H1 (cell line): ENCODE data around the gene CBLN1. TPM values are rescaled to one million over a fixed set of nuclear protein-coding genes. Genes with fewer than 3 reads are reported as not detected.

Experiments
- CTCF ChIA-PET: fragments of 300-600 bp; sonication (Branson Sonifier 250); formaldehyde crosslinking; loops from one replicate; lab custom pipeline; 2021; ENCODE audit not compliant: partially characterized antibody; lab: Charles Lee
- POLR2A ChIA-PET: fragments of 300-600 bp; sonication (Branson Sonifier 250); formaldehyde crosslinking; loops from one replicate; lab custom pipeline; 2021; ENCODE audit warnings: inconsistent platforms; ENCODE audit not compliant: partially characterized antibody; lab: Charles Lee
- DNase-seq, 2 experiments: peaks; one replicate each; pipeline versions ENCODE4 v3.0.0 to v3.0.0-alpha.2; 2010 to 2022; ENCODE audit warnings: low spot score in 2 of 2, low read depth in 1 of 2, mixed read lengths in 1 of 2
- FAIRE-seq: peaks from 2 replicates; lab custom pipeline; 2011; peaks lifted over from hg19 to GRCh38; lab: Jason Lieb, UNC
- H2AFZ ChIP-seq: 2 replicates; pipeline ENCODE4 v1.8.1; 2012; ENCODE audit warnings: low read length, inconsistent platforms
- H2AK5ac ChIP-seq: 2 replicates; pipeline ENCODE4 v1.6.1; 2013; ENCODE audit warnings: low read depth, low read length
- H2BK120ac ChIP-seq: replicated peaks from 2 replicates; pipeline ENCODE3; 2013; ENCODE audit warnings: low read depth, low read length, inconsistent platforms
- H2BK12ac ChIP-seq: 2 replicates; pipeline ENCODE4 v1.6.1; 2013; ENCODE audit warnings: low read depth, low read length
- H2BK15ac ChIP-seq: 2 replicates; pipeline ENCODE4 v1.6.1; 2013; ENCODE audit warnings: low read length
- H2BK20ac ChIP-seq: 2 replicates; pipeline ENCODE4 v1.6.1; 2013; ENCODE audit warnings: low read length
- H2BK5ac ChIP-seq: 2 replicates; pipeline ENCODE4 v1.6.1; 2013; ENCODE audit warnings: low read depth, low read length
- H3K14ac ChIP-seq: 2 replicates; pipeline ENCODE4 v1.6.1; 2013; ENCODE audit warnings: inconsistent platforms; ENCODE audit not compliant: insufficient read length
- H3K18ac ChIP-seq: 2 replicates; pipeline ENCODE4 v1.6.1; 2013; ENCODE audit warnings: low read length; ENCODE audit errors: extremely low read depth
- H3K23ac ChIP-seq: 2 replicates; pipeline ENCODE4 v1.6.1; 2013; ENCODE audit warnings: inconsistent platforms; ENCODE audit not compliant: insufficient read length
- H3K23me2 ChIP-seq: 2 replicates; pipeline ENCODE4 v1.6.1; 2013; ENCODE audit warnings: low read depth, low read length
- H3K27ac ChIP-seq: 2 replicates; pipeline ENCODE4 v1.6.1; 2011; ENCODE audit warnings: low read depth, low read length, inconsistent platforms
- H3K27me3 ChIP-seq, 4 experiments: replicated peaks in 1 of 4; 1 replicate in 1 of 4; 2 replicates in 3 of 4; pipeline versions ENCODE4 v1.6.1 to v1.8.1; 2011 to 2013; ENCODE audit warnings: low read length in 3 of 4, mild to moderate bottlenecking in 3 of 4, inconsistent platforms in 2 of 4, mixed read lengths in 2 of 4, moderate library complexity in 1 of 4; ENCODE audit not compliant: control insufficient read depth in 3 of 4, insufficient read depth in 3 of 4; ENCODE audit errors: extremely low read depth in 1 of 4
- H3K36me3 ChIP-seq, 4 experiments: 2 replicates each; pipeline versions ENCODE4 v1.6.1 to v1.8.1; 2011 to 2013; ENCODE audit warnings: mild to moderate bottlenecking in 4 of 4, low read length in 3 of 4, moderate library complexity in 2 of 4, control low read depth in 1 of 4, inconsistent platforms in 1 of 4; ENCODE audit not compliant: insufficient read depth in 4 of 4, control insufficient read depth in 2 of 4
- H3K4ac ChIP-seq: replicated peaks from 2 replicates; pipeline ENCODE3; 2013; ENCODE audit warnings: low read length, low read depth, mixed read lengths, inconsistent platforms; ENCODE audit not compliant: insufficient read length
- H3K4me1 ChIP-seq, 4 experiments: replicated peaks in 1 of 4; 1 replicate in 1 of 4; 2 replicates in 3 of 4; pipeline versions ENCODE4 v1.6.1 to v1.8.1; 2011 to 2013; ENCODE audit warnings: low read length in 3 of 4, inconsistent platforms in 2 of 4, mixed read lengths in 1 of 4; ENCODE audit not compliant: insufficient read depth in 4 of 4, control insufficient read depth in 3 of 4
- H3K4me2 ChIP-seq, 2 experiments: 2 replicates each; pipeline versions ENCODE4 v1.6.1 to v1.8.1; 2011 to 2013; ENCODE audit warnings: low read depth in 2 of 2, low read length in 2 of 2, control low read depth in 1 of 2, inconsistent platforms in 1 of 2, mild to moderate bottlenecking in 1 of 2; ENCODE audit not compliant: insufficient read depth in 1 of 2
- H3K4me3 ChIP-seq, 4 experiments: fragments of 200-600, 300-600 bp in 1 of 4; sonication (generic), shearing (Covaris generic), sonication (Bioruptor Twin) in 1 of 4; 2 replicates each; pipeline versions ENCODE4 v1.5.1 to v1.8.1; 2011 to 2016; ENCODE audit warnings: low read length in 4 of 4, low read depth in 3 of 4, control low read depth in 2 of 4, inconsistent platforms in 2 of 4, mild to moderate bottlenecking in 2 of 4, mixed read lengths in 1 of 4, moderate library complexity in 1 of 4; ENCODE audit not compliant: insufficient read depth in 2 of 4; ENCODE audit errors: extremely low read depth in 1 of 4
- H3K56ac ChIP-seq: replicated peaks from 2 replicates; pipeline ENCODE3; 2013; ENCODE audit warnings: low read depth, mild to moderate bottlenecking, mixed read lengths, low read length, inconsistent platforms; ENCODE audit not compliant: insufficient read length
- H3K79me1 ChIP-seq: 2 replicates; pipeline ENCODE4 v1.6.1; 2013; ENCODE audit warnings: low read depth, low read length, control low read depth
- H3K79me2 ChIP-seq, 2 experiments: 2 replicates each; pipeline versions ENCODE4 v1.6.1 to v1.8.1; 2012 to 2013; ENCODE audit warnings: low read length in 2 of 2, mild to moderate bottlenecking in 2 of 2, inconsistent platforms in 1 of 2; ENCODE audit not compliant: insufficient read depth in 2 of 2, control insufficient read depth in 1 of 2
- H3K9ac ChIP-seq, 4 experiments: replicated peaks in 1 of 4; 1 replicate in 1 of 4; 2 replicates in 3 of 4; pipeline versions ENCODE4 v1.6.1 to v1.8.1; 2011 to 2013; ENCODE audit warnings: low read depth in 3 of 4, low read length in 3 of 4, control low read depth in 2 of 4, mild to moderate bottlenecking in 2 of 4, moderate library complexity in 2 of 4, inconsistent platforms in 1 of 4; ENCODE audit errors: extremely low read depth in 1 of 4
- H3K9me3 ChIP-seq, 2 experiments: 2 replicates each; pipeline versions ENCODE4 v1.6.1 to v1.8.1; 2012 to 2013; ENCODE audit warnings: mild to moderate bottlenecking in 2 of 2, moderate library complexity in 2 of 2, control low read depth in 1 of 2, inconsistent platforms in 1 of 2, low read depth in 1 of 2, low read length in 1 of 2, mixed read lengths in 1 of 2; ENCODE audit not compliant: insufficient read depth in 2 of 2
- H4K20me1 ChIP-seq, 2 experiments: replicated peaks in 1 of 2; 2 replicates each; pipeline versions ENCODE3 to v1.8.1; 2011 to 2013; ENCODE audit warnings: inconsistent platforms in 2 of 2, low read length in 2 of 2, mild to moderate bottlenecking in 1 of 2; ENCODE audit not compliant: insufficient read depth in 2 of 2, control insufficient read depth in 1 of 2
- H4K5ac ChIP-seq: 2 replicates; pipeline ENCODE4 v1.6.1; 2013; ENCODE audit warnings: low read length, low read depth, mixed read lengths, inconsistent platforms; ENCODE audit not compliant: insufficient read length
- H4K8ac ChIP-seq: 2 replicates; pipeline ENCODE4 v1.8.0; 2013; ENCODE audit warnings: mild to moderate bottlenecking, moderate library complexity, low read length, inconsistent platforms; ENCODE audit not compliant: insufficient read depth; ENCODE audit errors: extremely low read depth
- H4K91ac ChIP-seq: replicated peaks from 2 replicates; pipeline ENCODE3; 2013; ENCODE audit warnings: low read length, mixed read lengths, inconsistent platforms; ENCODE audit not compliant: insufficient read length
- CTBP2 ChIP-seq: IDR thresholded peaks from 2 replicates; pipeline ENCODE4 v1.7.0; 2011; ENCODE audit warnings: borderline replicate concordance, mild to moderate bottlenecking, moderate library complexity, mixed read lengths, low read length; ENCODE audit not compliant: insufficient read depth, insufficient read length
- KDM4A ChIP-seq: IDR thresholded peaks from one replicate; pipeline ENCODE4 v1.7.1; 2012; ENCODE audit warnings: low read depth, mild to moderate bottlenecking, moderate library complexity, low read length, inconsistent platforms; ENCODE audit not compliant: severe bottlenecking
- NRF1 ChIP-seq: IDR thresholded peaks from 2 replicates; pipeline ENCODE4 v1.6.1; 2011; ENCODE audit warnings: mild to moderate bottlenecking, low read depth, low read length, improper control_type of control experiment
- RNF2 ChIP-seq: fragments of 200-900, 300-1000 bp; sonication (generic); IDR thresholded peaks from 2 replicates; pipeline ENCODE4 v1.7.1; 2016; ENCODE audit warnings: borderline replicate concordance, low read depth, mild to moderate bottlenecking, antibody characterized with exemption, low read length; ENCODE audit not compliant: poor library complexity, severe bottlenecking; ENCODE audit errors: missing control alignments
- SUZ12 ChIP-seq: fragments of 200-600 bp; sonication (generic); IDR thresholded peaks from 2 replicates; pipeline ENCODE4 v1.6.1; 2012; ENCODE audit warnings: mild to moderate bottlenecking, inconsistent platforms, low read length, moderate library complexity, mixed read lengths
- WGBS, 2 experiments: shearing (Covaris generic) in 1 of 2; methylation state at CpG; one replicate each; pipeline versions ENCODE4 v1.1.6 to v1.1.7; 2013 to 2015; ENCODE audit warnings: low lambda C conversion rate in 2 of 2, mixed read lengths in 2 of 2, inconsistent platforms in 1 of 2, low coverage in 1 of 2, missing lambda C conversion rate in 1 of 2; ENCODE audit not compliant: insufficient replicate concordance in 2 of 2, insufficient coverage in 1 of 2, insufficient read length in 1 of 2; ENCODE audit errors: extremely low coverage in 1 of 2, missing lambda C conversion rate in 1 of 2; 5-methylcytosine and 5-hydroxymethylcytosine counted together
- polyA plus RNA-seq, 7 experiments: library from polyadenylated mRNA; depleted of rRNA in 3 of 7; stranded (reverse) in 5 of 7; unstranded in 2 of 7; fragments of >200 nt in 5 of 7; fragments of 200-250 nt in 2 of 7; gene quantifications; 1 replicate in 5 of 7; 2 replicates in 1 of 7; 4 replicates in 1 of 7; pipeline versions ENCODE4 v1.2.1 to v1.2.3, GENCODE V29; 2011 to 2013; ENCODE audit warnings: missing spikeins in 2 of 7, mixed read lengths in 2 of 7
- total RNA-seq: library from RNA; stranded (reverse); fragmentation: NEBNext Ultra II Directional; extraction: Animal tissue kit (Norgen Biotek cat#: 25700); gene quantifications from 2 replicates; pipeline ENCODE4 v1.2.1, GENCODE V29; 2021

CBLN1 gene
- total and polyA plus RNA-seq, 2 of the 8 experiments (the other 6 are each of a cell fraction or from before 2014, with no cell fraction given): 0.97 to 7.1 TPM

DNA sequence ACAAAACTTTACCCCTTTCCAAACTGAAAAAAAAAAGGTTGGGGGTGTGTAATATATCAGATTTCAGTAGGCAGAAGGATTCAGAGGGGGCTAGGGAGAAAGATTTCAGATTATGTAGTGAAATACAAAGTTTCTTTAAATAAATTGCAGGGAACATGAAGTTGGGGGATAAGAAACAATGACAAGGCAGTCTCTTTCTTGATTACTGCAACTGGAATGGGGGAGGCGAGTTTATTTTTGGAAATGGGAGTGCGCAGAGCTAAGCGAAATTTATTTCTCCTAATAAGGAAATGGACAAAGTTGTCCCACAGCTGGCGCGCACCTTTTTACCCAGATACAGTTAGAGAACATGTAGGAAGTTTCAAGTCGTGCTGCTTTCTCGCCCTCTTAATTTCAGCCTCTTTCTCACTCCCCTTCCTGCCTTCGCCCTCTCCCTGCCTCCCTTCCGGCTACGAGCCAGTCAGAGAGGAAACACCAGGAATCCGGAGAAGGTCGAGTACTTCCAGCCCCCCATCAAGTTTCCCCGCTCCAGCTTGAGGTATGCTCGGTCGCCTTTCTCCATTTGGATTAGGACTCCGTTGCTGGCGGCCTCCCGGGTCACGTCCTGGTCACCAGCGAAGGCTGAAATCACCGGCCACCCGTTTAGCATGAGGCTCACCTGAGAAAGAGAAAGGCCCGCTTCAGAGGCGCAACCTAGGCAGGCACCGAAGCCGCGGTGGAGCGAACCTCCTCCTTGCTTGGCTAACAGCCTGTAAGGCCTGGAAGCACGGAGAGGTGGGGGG lies 2.5 kb downstream of the CBLN1 start:
- H2BK5ac ChIP-seq: no peak overlapping the region
- peak overlapping the region; percentile 95 to 98 for H3K4me2 ChIP-seq
- no peak overlapping the region for H3K56ac ChIP-seq
- H3K4ac ChIP-seq: no peak overlapping the region
- H3K27me3 ChIP-seq: peaks cover 74 to 91% (median 90%) of the 10 kb centered on the region in 4 experiments
- 0 out of 2 replicates have a peak overlapping the region, but pooled peaks have one; percentile 80 for H2BK20ac ChIP-seq
- H2BK12ac ChIP-seq: peak overlapping the region; percentile 63; the same call in 1 of the 2 replicates
- H3K23me2 ChIP-seq: peaks cover 28% of the 10 kb centered on the region
- 0 out of 2 replicates have a peak overlapping the region, but pooled peaks have one; percentile 16 for H2BK15ac ChIP-seq
- H3K9ac ChIP-seq: no peak overlapping the region
- H3K79me2 ChIP-seq: no peaks in the 10 kb centered on the region
- no peak overlapping the region for H4K5ac ChIP-seq
- CTCF ChIA-PET: interaction anchor here (0.6 to 1.9 kb wide), 6 partner anchors 10 to 592 kb away, joined by 3 to 9 read pairs (median 3); no protein-coding TSS in a partner anchor
- H4K91ac ChIP-seq: no peak overlapping the region
- no peak overlapping the region for H2AFZ ChIP-seq
- H2AK5ac ChIP-seq: no peak overlapping the region
- no peak overlapping the region for H3K23ac ChIP-seq
- peak; percentile 29 for TF ChIP-seq CTBP2
- TF ChIP-seq NRF1: no peak
- TF ChIP-seq SUZ12: peak; percentile 36; the same call in 1 of the 2 replicates
- TF ChIP-seq RNF2: peak; percentile 62
- peak; percentile 49 for TF ChIP-seq KDM4A
- TF ChIP-seq, all 59 proteins: peak for 4
- Histone ChIP-seq H4K8ac (no peak overlapping the region), H3K36me3 (no peaks in the 10 kb centered on the region), H3K4me1 (peaks cover 2 to 39% (median 26%) of the 10 kb centered on the region in 4 experiments), H3K27ac (no peak overlapping the region), H3K79me1 (no peaks in the 10 kb centered on the region), H4K20me1 (peaks cover 9 to 40% of the 10 kb centered on the region in 2 experiments), H3K18ac (no peak overlapping the region; the same call in 1 of the 2 replicates), H3K14ac (no peak overlapping the region), H3K9me3 (no peaks in the 10 kb centered on the region), H3K4me3 (peak overlapping the region; percentile 29 to 71 (median 36); a peak in 6 of 8 replicates), H2BK120ac (no peak overlapping the region)
- WGBS, 2 experiments: 4% methylated on average over 27 of the region's 29 CpGs; no CpG with 5 or more reads in 1 of the 2 experiments
- FAIRE-seq (no peak), DNase-seq (peak in 1 of 2 experiments; percentile 66)
- POLR2A ChIA-PET: no interaction called here
